PC-3 (cell line): ENCODE results near the gene SLC35F1. TPM values are rescaled to one million over a fixed set of nuclear protein-coding genes. Genes with fewer than 3 reads are reported as not detected.

Experiments
- ATAC-seq: fragments of 200-7000 bp; cut with Tn5 transposase; 2 replicates; pipeline ENCODE4 v1.9.1; 2020; ENCODE audit warnings: mild to moderate bottlenecking, moderate library complexity
- BruUV-seq: library from RNA; stranded (reverse); fragments of 400-500 nt; replicated peaks from 2 replicates; lab custom pipeline; 2021; lab: Mats Ljungman, UMichigan
- CTCF ChIA-PET: fragments of 300-600 bp; sonication (Branson Sonifier 250); formaldehyde crosslinking; loops from one replicate; lab custom pipeline; 2022; ENCODE audit warnings: antibody characterized with exemption; lab: Charles Lee
- POLR2A ChIA-PET: fragments of 300-600 bp; sonication (Branson Sonifier 250); formaldehyde crosslinking; loops from one replicate; lab custom pipeline; 2022; ENCODE audit warnings: antibody characterized with exemption; ENCODE audit not compliant: unreplicated experiment; lab: Charles Lee
- DNase-seq: peaks from one replicate; pipeline ENCODE4 v3.0.0-alpha.2; 2015
- H2AFZ ChIP-seq: fragments of 300-600 bp; sonication (generic); 2 replicates; pipeline ENCODE4 v1.6.0; 2016; ENCODE audit warnings: antibody characterized with exemption, low read length
- H3F3A ChIP-seq: fragments of 300-600 bp; sonication (generic); one replicate; pipeline ENCODE4 v1.6.0; 2017; ENCODE audit warnings: antibody characterized with exemption, low read length, control low read depth, mild to moderate bottlenecking; ENCODE audit not compliant: unreplicated experiment
- H3K27ac ChIP-seq: fragments of 300-600 bp; sonication (generic); 2 replicates; pipeline ENCODE4 v1.5.1; 2016; ENCODE audit warnings: mild to moderate bottlenecking, low read length
- H3K27me3 ChIP-seq: fragments of 300-600 bp; sonication (generic); 2 replicates; pipeline ENCODE4 v1.6.1; 2016; ENCODE audit warnings: low read length, mixed read lengths
- H3K36me3 ChIP-seq: fragments of 300-600 bp; sonication (generic); 2 replicates; pipeline ENCODE4 v1.6.1; 2016; ENCODE audit warnings: low read depth, mixed run types, low read length, mixed read lengths
- H3K4me1 ChIP-seq: fragments of 300-600 bp; sonication (generic); 2 replicates; pipeline ENCODE4 v1.5.1; 2016; ENCODE audit warnings: low read length; ENCODE audit not compliant: insufficient read depth
- H3K4me2 ChIP-seq: fragments of 300-600 bp; sonication (generic); 2 replicates; pipeline ENCODE4 v1.6.0; 2016; ENCODE audit warnings: low read length
- H3K4me3 ChIP-seq: fragments of 300-600 bp; sonication (generic); 2 replicates; pipeline ENCODE4 v1.5.1; 2016; ENCODE audit warnings: mild to moderate bottlenecking, low read length, mixed read lengths
- H3K79me2 ChIP-seq: fragments of 300-600 bp; sonication (generic); 2 replicates; pipeline ENCODE4 v1.6.1; 2017; ENCODE audit warnings: low read length, mixed read lengths
- H3K9ac ChIP-seq: fragments of 300-600 bp; sonication (generic); 2 replicates; pipeline ENCODE4 v1.6.0; 2016; ENCODE audit warnings: mild to moderate bottlenecking, low read length
- H3K9me2 ChIP-seq: fragments of 300-600 bp; sonication (generic); replicated peaks from 2 replicates; pipeline ENCODE4 v1.6.1; 2016; ENCODE audit warnings: mixed run types, low read length, mixed read lengths
- H3K9me3 ChIP-seq: fragments of 300-600 bp; sonication (generic); 2 replicates; pipeline ENCODE4 v1.6.1; 2016; ENCODE audit warnings: low read length, mixed read lengths
- H4K20me1 ChIP-seq: fragments of 300-600 bp; sonication (generic); 2 replicates; pipeline ENCODE4 v1.6.1; 2016; ENCODE audit warnings: low read length, mixed read lengths
- EZH2 ChIP-seq: fragments of 300-600 bp; sonication (generic); IDR thresholded peaks from one replicate; pipeline ENCODE4 v1.6.1; 2017; ENCODE audit warnings: antibody characterized with exemption, mild to moderate bottlenecking, low read length; ENCODE audit not compliant: unreplicated experiment
- EZH2phosphoT487 ChIP-seq: fragments of 300-600 bp; sonication (generic); IDR thresholded peaks from 2 replicates; pipeline ENCODE4 v1.6.1; 2018; ENCODE audit warnings: mild to moderate bottlenecking, antibody characterized with exemption, low read length, borderline replicate concordance
- intact Hi-C: fragments of 100-400 bp; cut with micrococcal nuclease; formaldehyde crosslinking; loops from 2 replicates; pipeline ENCODE4 v1.9.0; 2023
- total RNA-seq: library from RNA; depleted of rRNA; stranded (reverse); fragments of >200 nt; gene quantifications from 2 replicates; pipeline ENCODE4 v1.2.3, GENCODE V29; 2014
- TF ChIP-seq, protein P1 (sequence below): fragments of 300-600 bp; sonication (generic); conservative IDR thresholded peaks from 2 replicates; pipeline ENCODE4 v1.5.1; 2017; ENCODE audit warnings: antibody characterized with exemption, low read depth, mild to moderate bottlenecking, low read length

SLC35F1 gene
- total RNA-seq, 1 experiment from 2014 or later = not detected

DNA sequence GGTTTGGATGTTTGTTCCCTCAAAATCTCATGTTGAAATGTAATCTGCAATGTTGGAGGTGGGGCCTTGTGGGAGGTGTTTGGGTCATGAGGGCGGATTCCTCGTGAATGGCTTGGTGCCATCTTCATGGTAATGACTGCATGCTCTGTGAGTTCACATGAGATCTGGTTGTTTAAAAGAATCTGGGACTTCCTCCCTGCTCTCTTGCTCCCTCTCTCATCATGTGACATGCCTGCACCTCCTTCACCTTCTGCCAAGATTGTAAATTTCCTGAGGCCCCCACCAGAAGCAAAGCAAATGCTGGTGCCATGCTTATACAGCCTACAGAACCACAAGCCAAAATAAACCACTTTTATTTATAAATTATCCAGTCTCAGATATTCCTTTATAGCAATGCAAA is 390.8 kb downstream of the SLC35F1 start:
- ATAC-seq (no peak), DNase-seq (no peak)
- Histone ChIP-seq H3K27ac (no peak overlapping the region), H3K4me1 (no peaks in the 10 kb centered on the region), H3K9ac (no peak overlapping the region), H3K27me3 (no peaks in the 10 kb centered on the region), H3K36me3 (no peaks in the 10 kb centered on the region), H2AFZ (no peak overlapping the region), H3F3A (no peaks in the 10 kb centered on the region), H3K9me3 (no peaks in the 10 kb centered on the region), H3K9me2 (no peaks in the 10 kb centered on the region), H3K79me2 (no peaks in the 10 kb centered on the region), H3K4me2 (no peak overlapping the region), H3K4me3 (no peak overlapping the region), H4K20me1 (no peaks in the 10 kb centered on the region)
- intact Hi-C loops = no loop called here
- ChIA-PET POLR2A (no interaction called here), CTCF (no interaction called here)
- BruUV-seq = no TSS peak
- TF ChIP-seq, protein P1, sequence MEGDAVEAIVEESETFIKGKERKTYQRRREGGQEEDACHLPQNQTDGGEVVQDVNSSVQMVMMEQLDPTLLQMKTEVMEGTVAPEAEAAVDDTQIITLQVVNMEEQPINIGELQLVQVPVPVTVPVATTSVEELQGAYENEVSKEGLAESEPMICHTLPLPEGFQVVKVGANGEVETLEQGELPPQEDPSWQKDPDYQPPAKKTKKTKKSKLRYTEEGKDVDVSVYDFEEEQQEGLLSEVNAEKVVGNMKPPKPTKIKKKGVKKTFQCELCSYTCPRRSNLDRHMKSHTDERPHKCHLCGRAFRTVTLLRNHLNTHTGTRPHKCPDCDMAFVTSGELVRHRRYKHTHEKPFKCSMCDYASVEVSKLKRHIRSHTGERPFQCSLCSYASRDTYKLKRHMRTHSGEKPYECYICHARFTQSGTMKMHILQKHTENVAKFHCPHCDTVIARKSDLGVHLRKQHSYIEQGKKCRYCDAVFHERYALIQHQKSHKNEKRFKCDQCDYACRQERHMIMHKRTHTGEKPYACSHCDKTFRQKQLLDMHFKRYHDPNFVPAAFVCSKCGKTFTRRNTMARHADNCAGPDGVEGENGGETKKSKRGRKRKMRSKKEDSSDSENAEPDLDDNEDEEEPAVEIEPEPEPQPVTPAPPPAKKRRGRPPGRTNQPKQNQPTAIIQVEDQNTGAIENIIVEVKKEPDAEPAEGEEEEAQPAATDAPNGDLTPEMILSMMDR = no peak
- TF ChIP-seq EZH2phosphoT487 (no peak), EZH2 (no peak)

DNA sequence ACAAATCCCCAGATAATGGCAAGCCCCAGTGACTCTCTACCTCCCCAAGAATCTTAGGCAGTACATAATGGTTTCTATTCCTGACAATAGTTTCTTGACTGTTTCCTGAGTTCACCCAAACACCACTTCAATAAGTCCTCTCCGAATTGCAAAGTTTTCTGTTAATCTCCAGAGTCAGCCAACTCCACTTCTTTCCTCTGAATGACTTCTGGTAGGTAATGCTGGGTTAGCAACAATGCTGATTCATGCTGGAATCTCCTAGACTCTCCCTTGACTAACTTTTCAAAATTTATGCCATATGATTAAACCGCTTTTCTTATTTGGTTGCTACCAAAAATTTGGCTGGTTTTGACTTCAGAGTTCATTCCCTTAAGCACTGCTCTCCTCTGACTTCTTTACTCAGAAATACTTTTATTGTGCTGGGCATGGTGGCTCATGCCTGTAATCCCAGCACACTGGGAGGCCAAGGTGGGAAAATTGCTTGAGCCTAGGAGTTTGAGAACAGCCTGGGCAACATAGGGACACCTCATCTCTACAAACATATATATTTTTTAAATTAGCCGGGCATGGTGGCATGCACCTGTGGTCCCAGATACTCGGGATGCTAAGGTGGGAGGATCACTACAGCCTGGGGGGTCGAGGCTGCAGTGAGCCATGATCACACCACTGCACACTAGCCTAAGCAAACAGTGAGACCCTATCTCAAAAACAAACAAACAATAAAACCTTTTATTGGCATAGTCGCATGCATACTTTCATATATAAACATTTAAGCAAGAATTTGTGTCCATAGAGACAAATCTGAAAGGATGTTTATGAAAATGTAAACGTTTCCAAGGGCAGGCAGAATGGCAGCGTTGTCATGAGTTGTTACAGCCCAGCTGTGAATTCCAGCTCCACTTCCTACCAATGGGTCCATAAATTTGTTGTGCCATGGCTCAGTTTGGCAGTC is 391.7 kb downstream of the SLC35F1 start:
- CTCF ChIA-PET = no interaction called here
- H3K4me3 ChIP-seq = no peak overlapping the region
- no peak overlapping the region for H2AFZ ChIP-seq
- H4K20me1 ChIP-seq = no peaks in the 10 kb centered on the region
- no peaks in the 10 kb centered on the region for H3K79me2 ChIP-seq
- intact Hi-C loops = no loop called here
- H3K9me3 ChIP-seq = no peaks in the 10 kb centered on the region
- H3F3A ChIP-seq = no peaks in the 10 kb centered on the region
- no TSS peak for BruUV-seq
- no peaks in the 10 kb centered on the region for H3K9me2 ChIP-seq
- DNase-seq (no peak), ATAC-seq (no peak)
- TF ChIP-seq EZH2phosphoT487 = no peak
- no peak for TF ChIP-seq EZH2
- TF ChIP-seq, protein P1 = no peak
- no peak overlapping the region for H3K4me2 ChIP-seq
- H3K4me1 ChIP-seq = no peaks in the 10 kb centered on the region
- no peak overlapping the region for H3K9ac ChIP-seq
- POLR2A ChIA-PET = no interaction called here
- H3K36me3 ChIP-seq = no peaks in the 10 kb centered on the region
- no peak overlapping the region for H3K27ac ChIP-seq
- no peaks in the 10 kb centered on the region for H3K27me3 ChIP-seq

DNA sequence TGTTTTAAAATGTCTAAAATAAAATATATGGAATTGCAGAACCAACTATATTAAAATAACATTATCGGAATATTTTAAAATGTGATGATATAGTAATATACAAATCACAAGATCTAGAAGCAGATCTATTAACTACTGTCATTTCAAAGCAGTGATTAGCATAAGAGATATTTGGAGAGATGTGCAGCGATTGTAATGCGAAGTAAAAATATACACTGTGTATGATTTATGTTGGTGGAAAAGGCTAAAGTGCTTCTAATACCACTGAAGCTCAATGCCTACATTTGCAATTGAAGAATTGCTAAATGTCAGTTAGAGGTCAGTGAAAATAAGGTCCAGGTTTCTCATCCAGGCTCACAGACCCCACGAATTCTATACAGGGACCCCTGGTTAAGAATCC is 392.4 kb downstream of the SLC35F1 start:
- H3F3A ChIP-seq = no peaks in the 10 kb centered on the region
- BruUV-seq = no TSS peak
- POLR2A ChIA-PET = no interaction called here

More for the DNA sequence above, 392.4 kb downstream of the SLC35F1 start:
- intact Hi-C loops = no loop called here
- Histone ChIP-seq H3K9me3 (no peaks in the 10 kb centered on the region), H3K4me2 (no peak overlapping the region), H3K79me2 (no peaks in the 10 kb centered on the region), H3K4me3 (no peak overlapping the region), H3K4me1 (no peaks in the 10 kb centered on the region), H3K27ac (no peak overlapping the region), H3K36me3 (no peaks in the 10 kb centered on the region), H2AFZ (no peak overlapping the region), H4K20me1 (no peaks in the 10 kb centered on the region), H3K9me2 (no peaks in the 10 kb centered on the region), H3K9ac (no peak overlapping the region), H3K27me3 (no peaks in the 10 kb centered on the region)
- ATAC-seq (no peak), DNase-seq (no peak)
- CTCF ChIA-PET = no interaction called here
- TF ChIP-seq, protein P1 = no peak
